Prostate gland (tissue), 2 donors: ENCODE measurements around the gene TUBG1. TPM values are rescaled to one million over a fixed set of nuclear protein-coding genes. Genes with fewer than 3 reads are reported as not detected.

ENCODE experiments used
- DNase-seq: peaks from one replicate; pipeline ENCODE4 v3.0.0-alpha.2; 2019; ENCODE audit warnings: low spot score
- H3K27ac ChIP-seq, 2 donors: fragments of 200-600 bp; sonication (generic); 2 replicates each; pipeline ENCODE4 v1.5.1; 2017 to 2019
- H3K27me3 ChIP-seq: fragments of 200-600 bp; sonication (generic); replicated peaks from 2 replicates; pipeline ENCODE4 v1.5.1; 2019; ENCODE audit not compliant: insufficient read depth
- H3K36me3 ChIP-seq, 2 donors: fragments of 200-600 bp; sonication (generic); 1 replicate in 1 of 2; 2 replicates in 1 of 2; pipeline versions ENCODE4 v1.5.1 to v1.8.1; 2017 to 2019
- H3K4me1 ChIP-seq: fragments of 200-600 bp; sonication (generic); replicated peaks from 2 replicates; pipeline ENCODE4 v1.5.1; 2019
- H3K4me3 ChIP-seq, 2 donors: fragments of 200-600 bp; sonication (generic); 2 replicates each; pipeline ENCODE4 v1.5.1; 2017 to 2019
- H3K9me3 ChIP-seq: fragments of 200-600 bp; sonication (generic); 2 replicates; pipeline ENCODE4 v1.5.1; 2017
- POLR2A ChIP-seq: fragments of 450-650 bp; IDR thresholded peaks from one replicate; pipeline ENCODE4 v1.6.1; 2016; ENCODE audit warnings: antibody characterized with exemption, mild to moderate bottlenecking
- POLR2AphosphoS5 ChIP-seq: sonication (generic); formaldehyde crosslinking; IDR thresholded peaks from one replicate; pipeline ENCODE4 v1.6.1; 2017; ENCODE audit warnings: antibody characterized with exemption
- WGBS: methylation state at CpG from one replicate; pipeline ENCODE4 v1.1.5; 2018; 5-methylcytosine and 5-hydroxymethylcytosine counted together
- intact Hi-C: fragments of 100-400 bp; cut with DNase I; formaldehyde crosslinking; loops from one replicate; pipeline ENCODE4 v1.14.2; 2022
- total RNA-seq, 2 donors: library from RNA; depleted of rRNA; stranded (reverse); fragments of >200 nt; gene quantifications; one replicate each; pipeline ENCODE4 v1.1.0, GENCODE V29; 2016
- TF ChIP-seq, protein P1 (sequence below), 4 experiments: fragments of 200-600 bp in 2 of 4; fragments of 450-650 bp in 2 of 4; sonication (generic) in 2 of 4; IDR thresholded peaks; 1 replicate in 3 of 4; 2 replicates in 1 of 4; pipeline ENCODE4 v1.5.1; 2016 to 2019; ENCODE audit warnings: antibody characterized with exemption in 4 of 4, mild to moderate bottlenecking in 2 of 4, moderate library complexity in 2 of 4

The TUBG1 gene
- total RNA-seq, 2 donors from 2014 or later, result 38.7 to 78.4 TPM

DNA sequence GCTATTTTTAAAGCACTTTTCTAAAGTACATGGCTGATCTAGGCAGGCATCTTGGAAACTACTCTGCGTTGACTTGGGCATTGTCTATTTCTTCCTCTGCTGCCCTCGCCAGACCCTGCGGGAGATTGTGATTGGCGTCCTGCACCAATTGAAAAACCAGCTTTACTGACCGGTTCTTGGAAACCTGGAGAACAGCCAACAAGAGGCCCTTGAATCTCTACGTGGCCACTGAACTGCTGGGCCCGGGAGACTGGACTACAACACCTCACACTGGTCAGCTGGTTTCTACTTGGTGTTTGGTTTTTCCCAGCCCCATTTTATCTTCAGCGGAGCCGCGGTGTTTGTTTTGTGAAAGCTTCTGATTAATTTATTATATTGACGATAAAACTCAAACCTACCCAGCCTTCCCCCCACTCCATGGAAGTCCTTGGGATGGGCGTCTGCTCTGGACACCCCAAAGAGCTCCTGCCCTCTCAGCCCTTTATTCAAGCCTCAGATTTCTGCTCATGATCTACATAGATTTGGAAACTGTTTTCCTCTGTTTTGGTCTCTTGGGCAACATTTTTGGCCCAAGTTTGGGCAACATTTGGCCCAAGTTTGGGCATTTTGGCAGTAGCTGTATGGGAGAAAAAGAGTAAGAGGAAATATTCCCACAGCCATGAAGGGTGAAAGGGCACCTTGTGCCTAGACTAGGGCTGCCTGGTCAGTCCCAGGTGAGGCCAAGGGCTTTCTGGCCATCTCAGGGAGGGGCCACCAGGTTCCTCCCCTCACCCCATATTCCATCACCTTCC lies 37.9 kb upstream of the TUBG1 start:
- intact Hi-C loops, result no loop called here
- WGBS, result 59% methylated on average over 12 of the region's 12 CpGs
- peak; percentile 42 for DNase-seq
- peak overlapping the region in 1 of 2 donors; percentile 50 for H3K27ac ChIP-seq
- H3K4me3 ChIP-seq, result no peak overlapping the region
- no peak for TF ChIP-seq POLR2AphosphoS5
- TF ChIP-seq, protein P1, sequence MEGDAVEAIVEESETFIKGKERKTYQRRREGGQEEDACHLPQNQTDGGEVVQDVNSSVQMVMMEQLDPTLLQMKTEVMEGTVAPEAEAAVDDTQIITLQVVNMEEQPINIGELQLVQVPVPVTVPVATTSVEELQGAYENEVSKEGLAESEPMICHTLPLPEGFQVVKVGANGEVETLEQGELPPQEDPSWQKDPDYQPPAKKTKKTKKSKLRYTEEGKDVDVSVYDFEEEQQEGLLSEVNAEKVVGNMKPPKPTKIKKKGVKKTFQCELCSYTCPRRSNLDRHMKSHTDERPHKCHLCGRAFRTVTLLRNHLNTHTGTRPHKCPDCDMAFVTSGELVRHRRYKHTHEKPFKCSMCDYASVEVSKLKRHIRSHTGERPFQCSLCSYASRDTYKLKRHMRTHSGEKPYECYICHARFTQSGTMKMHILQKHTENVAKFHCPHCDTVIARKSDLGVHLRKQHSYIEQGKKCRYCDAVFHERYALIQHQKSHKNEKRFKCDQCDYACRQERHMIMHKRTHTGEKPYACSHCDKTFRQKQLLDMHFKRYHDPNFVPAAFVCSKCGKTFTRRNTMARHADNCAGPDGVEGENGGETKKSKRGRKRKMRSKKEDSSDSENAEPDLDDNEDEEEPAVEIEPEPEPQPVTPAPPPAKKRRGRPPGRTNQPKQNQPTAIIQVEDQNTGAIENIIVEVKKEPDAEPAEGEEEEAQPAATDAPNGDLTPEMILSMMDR (IDR thresholded peaks at IDR 0.05), result no peak
- no peak for TF ChIP-seq POLR2A
- no peaks in the 10 kb centered on the region for H3K27me3 ChIP-seq
- H3K36me3 ChIP-seq, result peaks cover 0 to 8% of the 10 kb centered on the region in 2 donors
- H3K4me1 ChIP-seq, result peaks cover 9% of the 10 kb centered on the region
- no peaks in the 10 kb centered on the region for H3K9me3 ChIP-seq

GRCh38 chr17:42573095-42573494 lies 36.4 kb upstream of the TUBG1 start:
- Histone ChIP-seq H3K4me3 (no peak overlapping the region), H3K4me1 (peaks cover 7% of the 10 kb centered on the region), H3K36me3 (peaks cover 0 to 8% of the 10 kb centered on the region in 2 donors), H3K27me3 (no peaks in the 10 kb centered on the region), H3K27ac (no peak overlapping the region), H3K9me3 (no peaks in the 10 kb centered on the region)
- intact Hi-C loops, result no loop called here
- DNase-seq, result no peak
- TF ChIP-seq POLR2A (no peak), POLR2AphosphoS5 (no peak)
- TF ChIP-seq, protein P1 (IDR thresholded peaks at IDR 0.05), result no peak
- 85% methylated on average over 4 of the region's 4 CpGs for WGBS

- no peaks in the 10 kb centered on the region for H3K9me3 ChIP-seq
- H3K4me1 ChIP-seq, result peaks cover 7% of the 10 kb centered on the region
- H3K4me3 ChIP-seq, result no peak overlapping the region
- peaks cover 0 to 8% of the 10 kb centered on the region in 2 donors for H3K36me3 ChIP-seq
- TF ChIP-seq, protein P1 (IDR thresholded peaks at IDR 0.05), result no peak
- TF ChIP-seq POLR2A (no peak), POLR2AphosphoS5 (no peak)
- no peaks in the 10 kb centered on the region for H3K27me3 ChIP-seq
- intact Hi-C loops, result no loop called here
- DNase-seq, result no peak
- no peak overlapping the region for H3K27ac ChIP-seq
- 88% methylated on average over 3 of the region's 3 CpGs for WGBS
These were observed 35.0 kb upstream of the TUBG1 start for GRCh38 chr17:42574463-42574862.

- Histone ChIP-seq H3K4me3 (peak overlapping the region; percentile 54 to 58), H3K36me3 (peaks cover 9 to 15% of the 10 kb centered on the region in 2 donors), H3K4me1 (peaks cover 7% of the 10 kb centered on the region), H3K27ac (peak overlapping the region; percentile 83 to 86), H3K27me3 (no peaks in the 10 kb centered on the region), H3K9me3 (no peaks in the 10 kb centered on the region)
- intact Hi-C loops, result no loop called here
- WGBS, result 2% methylated on average over 18 of the region's 18 CpGs
- DNase-seq, result no peak
- no peak for TF ChIP-seq POLR2AphosphoS5
- TF ChIP-seq, protein P1 (IDR thresholded peaks at IDR 0.05), result no peak
- no peak for TF ChIP-seq POLR2A
These were observed 32.3 kb upstream of the TUBG1 start for GRCh38 chr17:42577140-42577531.
